ENCODE measurements around the gene TARDBP. TPM values are rescaled to one million over a fixed set of nuclear protein-coding genes. Genes with fewer than 3 reads are reported as not detected.
"Not testable (repeated sequence)": the region's sequence is repeated elsewhere in the genome, so short reads cannot be mapped to it uniquely, and the experiment has no call there.

The TARDBP gene
- total RNA-seq, 3 donors from 2014 or later (not counting 1 experiment from before 2014, with no cell fraction given), result 148 to 171 (median 161) TPM

- no peaks in the 10 kb centered on the region for H3K36me3 Mint-ChIP-seq
- no peaks in the 10 kb centered on the region for H3K9me3 Mint-ChIP-seq
- Histone ChIP-seq H3K9me3 (ENCODE audit: control insufficient read depth, insufficient read depth, low read length) (no peaks in the 10 kb centered on the region), H3K4me1 (ENCODE audit: control insufficient read depth, insufficient read depth, low read length) (peaks cover 47% of the 10 kb centered on the region), H3K27ac (ENCODE audit: low read length) (no peak overlapping the region), H3K4me3 (ENCODE audit: low read length) (no peak overlapping the region), H3K36me3 (ENCODE audit: control insufficient read depth, insufficient read depth, low read length) (peaks cover 28% of the 10 kb centered on the region), H3K27me3 (ENCODE audit: control insufficient read depth, insufficient read depth, low read length) (no peaks in the 10 kb centered on the region)
- peak overlapping the region; percentile 60 for H3K4me3 Mint-ChIP-seq
- intact Hi-C loops (cut with micrococcal nuclease), result no loop called here
- no peak for TF ChIP-seq CTCF (IDR thresholded peaks at IDR 0.05)
- DNase-seq (peak; percentile 56 to 58), ATAC-seq (peak; percentile 21 to 41 (median 28))
- 8% methylated on average over 3 of the region's 3 CpGs for WGBS (ENCODE audit: insufficient coverage)
- H3K27me3 Mint-ChIP-seq (ENCODE audit: low read depth in 2 of 2), result no peaks in the 10 kb centered on the region
- H3K27ac Mint-ChIP-seq, result peak overlapping the region; percentile 61 to 90
- H3K4me1 Mint-ChIP-seq, result peaks cover 30 to 37% of the 10 kb centered on the region in 2 donors
These were observed 50.5 kb downstream of the TARDBP start for GRCh38 chr1:11062965-11063401.

GRCh38 chr1:11063937-11064537, 51.6 kb downstream of the TARDBP start:
- H3K36me3 Mint-ChIP-seq; intact Hi-C loops (cut with micrococcal nuclease); ATAC-seq; H3K4me3 Mint-ChIP-seq; H3K4me3 ChIP-seq (ENCODE audit: low read length); H3K27ac ChIP-seq (ENCODE audit: low read length); DNase-seq; H3K27ac Mint-ChIP-seq; H3K9me3 Mint-ChIP-seq; H3K27me3 Mint-ChIP-seq (ENCODE audit: low read depth in 2 of 2); H3K27me3 ChIP-seq (ENCODE audit: control insufficient read depth, insufficient read depth, low read length); H3K9me3 ChIP-seq (ENCODE audit: control insufficient read depth, insufficient read depth, low read length): not testable (repeated sequence)
- H3K4me1 Mint-ChIP-seq, result peaks cover 26 to 34% of the 10 kb centered on the region in 2 donors
- H3K36me3 ChIP-seq (ENCODE audit: control insufficient read depth, insufficient read depth, low read length), result peaks cover 39% of the 10 kb centered on the region
- peaks cover 40% of the 10 kb centered on the region for H3K4me1 ChIP-seq (ENCODE audit: control insufficient read depth, insufficient read depth, low read length)
- WGBS (ENCODE audit: insufficient coverage), result 89% methylated on average over 17 of the region's 18 CpGs

GRCh38 chr1:11064942-11065341, 52.5 kb downstream of the TARDBP start:
- Mint-ChIP-seq H3K4me1 (peaks cover 24 to 30% of the 10 kb centered on the region in 2 donors), H3K9me3 (no peaks in the 10 kb centered on the region), H3K27me3 (ENCODE audit: low read depth in 2 of 2) (no peaks in the 10 kb centered on the region), H3K4me3 (no peak overlapping the region), H3K36me3 (peaks cover 11% of the 10 kb centered on the region), H3K27ac (no peak overlapping the region)
- DNase-seq (no peak), ATAC-seq (no peak)
- Histone ChIP-seq H3K4me1 (ENCODE audit: control insufficient read depth, insufficient read depth, low read length) (peaks cover 35% of the 10 kb centered on the region), H3K27ac (ENCODE audit: low read length) (no peak overlapping the region), H3K4me3 (ENCODE audit: low read length) (no peak overlapping the region), H3K36me3 (ENCODE audit: control insufficient read depth, insufficient read depth, low read length) (peaks cover 48% of the 10 kb centered on the region), H3K27me3 (ENCODE audit: control insufficient read depth, insufficient read depth, low read length) (no peaks in the 10 kb centered on the region), H3K9me3 (ENCODE audit: control insufficient read depth, insufficient read depth, low read length) (no peaks in the 10 kb centered on the region)
- intact Hi-C loops (cut with micrococcal nuclease), result no loop called here
- TF ChIP-seq CTCF (IDR thresholded peaks at IDR 0.05), result no peak
- 100% methylated on average over 3 of the region's 3 CpGs for WGBS (ENCODE audit: insufficient coverage)

- DNase-seq (no peak), ATAC-seq (no peak)
- peaks cover 12% of the 10 kb centered on the region for H3K36me3 Mint-ChIP-seq
- H3K27me3 ChIP-seq (ENCODE audit: control insufficient read depth, insufficient read depth, low read length), result no peaks in the 10 kb centered on the region
- H3K27me3 Mint-ChIP-seq (ENCODE audit: low read depth in 2 of 2), result no peaks in the 10 kb centered on the region
- H3K4me3 Mint-ChIP-seq, result no peak overlapping the region
- no peaks in the 10 kb centered on the region for H3K9me3 ChIP-seq (ENCODE audit: control insufficient read depth, insufficient read depth, low read length)
- H3K36me3 ChIP-seq (ENCODE audit: control insufficient read depth, insufficient read depth, low read length), result peaks cover 55% of the 10 kb centered on the region
- H3K4me1 Mint-ChIP-seq, result peaks cover 18 to 23% of the 10 kb centered on the region in 2 donors
- H3K27ac Mint-ChIP-seq, result no peak overlapping the region
- no peak overlapping the region for H3K4me3 ChIP-seq (ENCODE audit: low read length)
- intact Hi-C loops (cut with micrococcal nuclease), result no loop called here
- H3K27ac ChIP-seq (ENCODE audit: low read length), result no peak overlapping the region
- WGBS (ENCODE audit: insufficient coverage), result no CpG with 5 or more reads among the region's 1 CpG
- no peaks in the 10 kb centered on the region for H3K9me3 Mint-ChIP-seq
- no peak for TF ChIP-seq CTCF (IDR thresholded peaks at IDR 0.05)
- peaks cover 30% of the 10 kb centered on the region for H3K4me1 ChIP-seq (ENCODE audit: control insufficient read depth, insufficient read depth, low read length)
These were observed 53.3 kb downstream of the TARDBP start for GRCh38 chr1:11065796-11066195.
